ENCODE results near the gene KMT2E.

KMT2E gene

DNA sequence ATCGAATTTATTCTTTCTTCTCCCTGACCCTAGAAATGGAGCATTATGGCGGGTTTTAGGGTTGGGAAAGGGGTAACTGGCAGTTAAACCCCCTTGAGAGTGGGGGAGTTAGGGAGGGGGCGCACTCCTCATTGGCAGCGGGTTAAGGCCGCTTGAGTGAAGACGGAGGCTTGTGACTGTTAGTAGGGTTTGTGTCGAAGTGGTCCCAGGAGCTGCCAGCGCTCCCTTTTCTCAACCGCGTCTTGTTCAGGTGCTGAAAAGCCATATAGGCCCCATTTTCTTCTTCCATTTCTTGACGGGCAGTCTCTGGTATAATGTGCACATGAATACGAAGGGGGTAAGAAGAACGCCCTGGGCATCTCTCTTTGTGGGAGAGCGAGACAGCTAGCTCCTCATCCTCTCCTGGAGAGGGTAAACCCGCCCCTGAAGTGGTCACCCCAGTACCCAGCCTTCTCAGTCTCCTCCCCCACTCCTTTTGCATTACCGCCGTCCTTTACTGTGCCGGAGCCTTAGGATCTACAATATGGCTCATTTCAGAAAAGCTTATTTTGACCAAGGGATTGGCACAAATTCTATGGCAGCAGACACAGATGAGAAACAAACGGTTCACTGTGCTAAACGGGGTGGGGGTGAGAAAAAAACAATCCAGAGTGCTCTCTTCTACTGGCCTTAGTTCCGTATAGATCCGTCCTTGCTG lies 836 bp downstream of the KMT2E start:
- Histone ChIP-seq H3K27ac (peak overlapping the region; percentile 100), H3K9me3 (ENCODE audit: control insufficient read depth, low read length) (no peaks in the 10 kb centered on the region), H3K9ac (peak overlapping the region; percentile 96), H3K4me1 (no peaks in the 10 kb centered on the region), H3K4me2 (ENCODE audit: low read length) (peak overlapping the region; percentile 85), H3K27me3 (ENCODE audit: control insufficient read depth, insufficient read depth, low read length) (no peaks in the 10 kb centered on the region), H3K79me2 (peaks cover 56% of the 10 kb centered on the region), H2AFZ (peak overlapping the region; percentile 89), H3K4me3 (ENCODE audit: low read depth, low read length) (peak overlapping the region; percentile 99), H3K36me3 (ENCODE audit: control insufficient read depth, insufficient read depth, low read length) (no peaks in the 10 kb centered on the region)
- TF ChIP-seq, protein P1, sequence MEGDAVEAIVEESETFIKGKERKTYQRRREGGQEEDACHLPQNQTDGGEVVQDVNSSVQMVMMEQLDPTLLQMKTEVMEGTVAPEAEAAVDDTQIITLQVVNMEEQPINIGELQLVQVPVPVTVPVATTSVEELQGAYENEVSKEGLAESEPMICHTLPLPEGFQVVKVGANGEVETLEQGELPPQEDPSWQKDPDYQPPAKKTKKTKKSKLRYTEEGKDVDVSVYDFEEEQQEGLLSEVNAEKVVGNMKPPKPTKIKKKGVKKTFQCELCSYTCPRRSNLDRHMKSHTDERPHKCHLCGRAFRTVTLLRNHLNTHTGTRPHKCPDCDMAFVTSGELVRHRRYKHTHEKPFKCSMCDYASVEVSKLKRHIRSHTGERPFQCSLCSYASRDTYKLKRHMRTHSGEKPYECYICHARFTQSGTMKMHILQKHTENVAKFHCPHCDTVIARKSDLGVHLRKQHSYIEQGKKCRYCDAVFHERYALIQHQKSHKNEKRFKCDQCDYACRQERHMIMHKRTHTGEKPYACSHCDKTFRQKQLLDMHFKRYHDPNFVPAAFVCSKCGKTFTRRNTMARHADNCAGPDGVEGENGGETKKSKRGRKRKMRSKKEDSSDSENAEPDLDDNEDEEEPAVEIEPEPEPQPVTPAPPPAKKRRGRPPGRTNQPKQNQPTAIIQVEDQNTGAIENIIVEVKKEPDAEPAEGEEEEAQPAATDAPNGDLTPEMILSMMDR (IDR thresholded peaks at IDR 0.05), result no peak

DNA sequence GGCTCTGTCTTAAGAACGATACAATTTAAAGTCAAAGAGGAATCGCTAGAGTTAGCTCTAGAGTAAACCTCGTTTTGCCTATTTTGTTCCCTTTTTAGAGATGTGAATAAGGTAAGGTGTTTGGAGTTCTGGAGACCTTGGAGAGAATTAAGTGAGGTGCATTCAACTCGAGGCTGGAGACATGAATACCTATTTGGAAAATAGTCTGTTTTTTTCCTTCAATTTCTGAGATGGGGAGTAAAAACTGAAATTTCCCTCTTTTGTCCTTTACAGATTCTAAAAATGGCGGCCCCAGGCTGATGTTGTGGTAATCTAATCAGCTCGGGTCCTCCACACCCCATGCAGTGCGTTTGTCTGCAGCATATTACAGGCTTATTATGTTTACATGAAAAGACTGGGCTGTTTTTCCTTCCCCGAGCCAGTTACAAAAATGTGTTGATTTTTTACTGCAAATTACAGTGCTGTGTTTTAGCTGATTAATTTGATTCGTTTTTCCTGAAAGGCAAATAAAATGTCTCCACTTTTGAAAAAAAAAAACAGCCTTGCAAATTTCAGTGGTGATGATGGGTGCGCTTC lies 1.5 kb downstream of the KMT2E start:
- no peaks in the 10 kb centered on the region for H3K4me1 ChIP-seq

DNA sequence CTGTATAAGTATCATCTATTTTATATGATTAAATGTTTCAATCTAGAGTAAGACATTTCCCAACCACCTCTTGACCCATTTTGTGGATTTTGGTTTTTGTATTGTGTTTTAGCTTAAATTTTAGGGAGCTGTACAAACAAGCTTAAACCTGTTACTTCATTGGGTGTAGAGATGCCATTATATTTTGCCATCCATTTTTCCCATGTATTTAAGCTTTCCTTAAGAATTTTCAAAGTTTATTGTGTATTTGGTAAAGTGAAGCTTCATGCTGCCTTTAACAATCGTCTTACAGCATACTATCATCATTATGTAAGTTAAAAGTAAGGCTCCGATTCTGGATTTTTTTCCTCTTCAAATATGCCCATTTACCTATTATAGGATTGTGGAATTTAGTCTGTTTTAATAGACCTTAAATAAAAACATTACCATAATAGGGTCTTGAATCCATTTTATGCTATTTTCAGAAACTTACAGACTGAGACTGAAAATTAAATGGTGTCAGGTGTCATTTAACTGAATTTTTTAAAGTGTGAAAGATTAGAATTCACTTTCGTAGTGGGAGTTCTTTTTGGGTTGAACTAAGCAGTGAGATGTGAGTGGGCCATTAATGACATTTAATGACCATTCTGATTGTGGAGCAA lies 2.2 kb downstream of the KMT2E start:
- Histone ChIP-seq H3K79me2 (peaks cover 57% of the 10 kb centered on the region), H3K9ac (no peak overlapping the region), H2AFZ (no peak overlapping the region), H3K27ac (peak overlapping the region; percentile 100), H3K27me3 (ENCODE audit: control insufficient read depth, insufficient read depth, low read length) (no peaks in the 10 kb centered on the region), H3K4me2 (ENCODE audit: low read length) (peak overlapping the region; percentile 85), H3K9me3 (ENCODE audit: control insufficient read depth, low read length) (no peaks in the 10 kb centered on the region), H3K4me3 (ENCODE audit: low read depth, low read length) (peak overlapping the region; percentile 99), H3K36me3 (ENCODE audit: control insufficient read depth, insufficient read depth, low read length) (no peaks in the 10 kb centered on the region), H3K4me1 (peaks cover 5% of the 10 kb centered on the region)
- TF ChIP-seq, protein P1 (IDR thresholded peaks at IDR 0.05), result no peak

More for the DNA sequence above, 1.5 kb downstream of the KMT2E start:
- Histone ChIP-seq H3K27me3 (ENCODE audit: control insufficient read depth, insufficient read depth, low read length) (no peaks in the 10 kb centered on the region), H2AFZ (peak overlapping the region; percentile 89), H3K9me3 (ENCODE audit: control insufficient read depth, low read length) (no peaks in the 10 kb centered on the region), H3K9ac (peak overlapping the region; percentile 96), H3K4me3 (ENCODE audit: low read depth, low read length) (peak overlapping the region; percentile 99), H3K36me3 (ENCODE audit: control insufficient read depth, insufficient read depth, low read length) (no peaks in the 10 kb centered on the region), H3K79me2 (peaks cover 57% of the 10 kb centered on the region), H3K27ac (peak overlapping the region; percentile 100), H3K4me2 (ENCODE audit: low read length) (peak overlapping the region; percentile 85)
- TF ChIP-seq, protein P1 (IDR thresholded peaks at IDR 0.05), result no peak

DNA sequence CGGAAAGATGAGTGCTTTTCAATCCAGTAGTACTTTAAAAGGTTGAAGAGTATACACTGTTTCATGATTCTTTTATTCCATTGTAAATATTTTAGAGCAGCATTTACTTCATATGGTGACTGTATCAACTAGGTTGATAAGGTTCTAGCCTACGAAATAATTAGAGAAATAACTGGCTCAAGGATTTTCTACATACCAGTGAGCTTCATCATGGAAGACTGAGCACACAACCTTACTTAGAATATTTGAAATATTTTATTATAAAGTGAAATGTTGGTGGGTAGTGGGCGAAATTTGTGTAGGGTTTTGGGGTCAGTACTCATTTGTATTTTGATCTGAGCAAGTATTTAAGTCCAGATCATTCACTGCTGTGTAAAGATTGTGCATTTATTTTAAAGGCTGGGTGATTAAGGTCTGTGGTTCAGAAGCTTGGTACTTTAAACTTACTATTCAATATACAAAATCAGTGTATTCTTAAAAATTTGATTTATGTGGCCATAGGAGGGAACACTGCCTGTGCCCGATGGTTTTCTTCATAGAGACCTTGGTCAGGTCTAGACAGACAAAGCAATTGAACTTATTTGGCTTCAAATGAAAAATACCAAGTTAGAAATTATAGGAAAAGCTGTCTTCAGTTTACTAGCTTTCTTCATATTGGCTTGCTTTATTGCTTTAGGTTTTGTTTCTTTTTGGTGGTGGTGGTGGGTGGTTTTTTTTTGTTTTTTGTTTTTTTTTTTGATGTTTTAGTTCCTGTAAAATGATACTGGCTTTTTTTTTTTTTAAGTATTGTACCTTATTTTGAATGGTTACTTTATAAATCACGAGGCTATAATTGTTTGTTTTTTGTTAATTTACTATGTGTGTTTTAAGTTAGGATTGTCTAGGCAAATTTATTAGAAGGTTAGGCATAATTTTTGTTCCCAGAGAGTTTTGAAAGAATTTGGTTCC lies 3.0 kb downstream of the KMT2E start:
- Histone ChIP-seq H3K9me3 (ENCODE audit: control insufficient read depth, low read length) (no peaks in the 10 kb centered on the region), H3K36me3 (ENCODE audit: control insufficient read depth, insufficient read depth, low read length) (no peaks in the 10 kb centered on the region), H3K9ac (no peak overlapping the region), H3K79me2 (peaks cover 57% of the 10 kb centered on the region), H3K4me2 (ENCODE audit: low read length) (peak overlapping the region; percentile 85), H3K27ac (no peak overlapping the region), H2AFZ (no peak overlapping the region), H3K27me3 (ENCODE audit: control insufficient read depth, insufficient read depth, low read length) (no peaks in the 10 kb centered on the region), H3K4me3 (ENCODE audit: low read depth, low read length) (peak overlapping the region; percentile 99), H3K4me1 (peaks cover 9% of the 10 kb centered on the region)
- TF ChIP-seq, protein P1 (IDR thresholded peaks at IDR 0.05), result no peak
